HuH-7.5 (cell line): ENCODE results near the gene DGKQ.
"Not testable (repeated sequence)": the region's sequence is repeated elsewhere in the genome, so short reads cannot be mapped to it uniquely, and the experiment has no call there.

Source experiments
- DNase-seq: peaks from one replicate; pipeline ENCODE4 v3.0.0; 2011; ENCODE audit warnings: low spot score

The DGKQ gene

DNA sequence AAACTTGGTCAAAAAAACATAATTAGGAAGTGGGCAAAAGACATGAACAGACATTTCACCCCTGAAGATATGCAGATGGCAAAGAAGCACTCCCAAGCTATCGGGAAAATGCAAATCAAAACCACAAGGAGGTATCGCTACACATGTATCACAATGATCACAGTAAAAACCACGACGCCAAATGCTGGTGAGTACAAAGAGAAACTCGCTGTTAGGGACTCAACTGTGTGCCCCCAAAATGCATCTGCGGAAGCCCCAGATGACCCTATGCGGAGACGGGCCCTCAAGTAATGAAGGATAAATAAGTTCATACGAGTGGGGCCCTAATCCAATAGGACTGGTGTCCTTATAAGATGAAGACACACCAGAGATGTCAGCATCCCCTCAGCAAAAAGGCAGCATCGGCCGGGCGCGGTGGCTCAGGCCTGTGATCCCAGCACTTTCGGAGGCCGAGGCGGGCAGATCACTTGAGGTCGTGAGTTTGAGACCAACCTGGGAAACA is 51.5 kb downstream of the DGKQ start:
- DNase-seq: no peak

DNA sequence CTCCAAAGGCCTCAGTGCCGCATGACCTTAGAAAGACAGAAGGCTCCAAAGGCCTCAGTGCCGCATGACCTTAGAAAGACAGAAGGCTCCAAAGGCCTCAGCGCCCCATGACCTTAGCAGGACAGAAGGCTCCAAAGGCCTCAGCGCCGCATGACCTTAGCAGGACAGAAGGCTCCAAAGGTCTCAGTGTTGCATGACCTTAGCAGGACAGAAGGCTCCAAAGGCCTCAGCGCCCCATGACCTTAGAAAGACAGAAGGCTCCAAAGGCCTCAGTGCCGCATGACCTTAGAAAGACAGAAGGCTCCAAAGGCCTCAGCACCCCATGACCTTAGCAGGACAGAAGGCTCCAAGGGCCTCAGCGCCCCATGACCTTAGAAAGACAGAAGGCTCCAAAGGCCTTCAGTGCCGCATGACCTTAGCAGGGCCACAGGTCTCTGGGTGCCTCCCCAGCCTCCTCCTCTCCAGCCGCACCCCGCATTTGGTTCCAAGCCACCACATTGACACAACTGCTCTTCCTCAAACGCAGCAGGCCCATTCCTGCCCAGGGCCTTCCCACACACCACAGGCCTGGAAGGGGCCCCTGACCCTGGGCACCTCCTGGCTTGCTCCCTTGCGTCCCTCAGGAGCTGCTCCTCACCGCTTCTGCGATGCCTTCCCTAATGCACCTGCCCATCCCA is 54.2 kb downstream of the DGKQ start:
- not testable (repeated sequence) for DNase-seq

DNA sequence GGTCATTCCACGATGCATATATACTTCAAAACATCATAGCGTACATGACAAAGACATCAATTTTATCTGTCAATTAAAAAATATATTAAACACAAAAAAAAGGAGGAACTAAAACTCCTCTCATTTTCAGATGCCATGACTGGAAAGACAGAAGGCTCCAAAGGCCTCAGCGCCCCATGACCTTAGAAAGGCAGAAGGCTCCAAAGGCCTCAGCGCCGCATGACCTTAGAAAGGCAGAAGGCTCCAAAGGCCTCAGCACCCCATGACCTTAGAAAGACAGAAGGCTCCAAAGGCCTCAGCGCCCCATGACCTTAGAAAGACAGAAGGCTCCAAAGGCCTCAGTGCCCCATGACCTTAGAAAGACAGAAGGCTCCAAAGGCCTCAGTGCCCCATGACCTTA is 54.8 kb downstream of the DGKQ start:
- DNase-seq: not testable (repeated sequence)

DNA sequence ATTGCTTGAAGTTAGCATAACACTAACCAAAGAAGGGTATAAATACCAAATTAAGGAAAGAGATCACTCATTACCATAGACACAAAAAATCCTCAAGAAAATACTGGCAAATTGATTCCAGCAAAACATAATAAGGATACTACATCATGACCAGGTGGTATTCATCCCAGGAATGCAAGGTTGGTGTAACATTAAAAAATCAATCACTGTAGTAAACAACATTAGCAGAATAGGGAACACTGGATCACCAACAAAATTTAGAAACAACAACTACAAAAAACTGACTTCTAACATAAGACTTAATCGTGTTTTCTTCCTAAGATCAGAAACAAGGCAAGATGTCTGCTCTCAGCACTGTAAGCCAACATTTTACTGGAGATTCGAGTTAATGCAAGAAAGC is 55.4 kb downstream of the DGKQ start:
- no peak for DNase-seq

DNA sequence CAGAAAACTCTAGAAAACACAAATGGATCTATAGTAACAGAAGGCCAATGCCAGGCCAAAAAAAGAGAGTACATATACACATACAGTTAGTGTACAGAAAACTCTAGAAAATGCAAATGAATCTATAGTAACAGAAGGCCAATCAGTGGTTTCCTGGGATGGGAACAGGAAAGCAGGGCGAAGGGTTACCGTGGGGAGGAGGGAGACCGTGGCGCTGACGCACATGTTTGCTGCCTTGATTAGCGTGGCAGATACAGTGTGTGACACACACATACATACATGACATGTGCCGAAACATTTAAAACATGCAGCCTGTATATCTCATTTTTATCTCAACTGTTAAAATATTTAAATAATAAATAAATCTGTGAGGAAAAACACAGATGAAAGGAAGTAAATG is 55.9 kb downstream of the DGKQ start:
- no peak for DNase-seq

DNA sequence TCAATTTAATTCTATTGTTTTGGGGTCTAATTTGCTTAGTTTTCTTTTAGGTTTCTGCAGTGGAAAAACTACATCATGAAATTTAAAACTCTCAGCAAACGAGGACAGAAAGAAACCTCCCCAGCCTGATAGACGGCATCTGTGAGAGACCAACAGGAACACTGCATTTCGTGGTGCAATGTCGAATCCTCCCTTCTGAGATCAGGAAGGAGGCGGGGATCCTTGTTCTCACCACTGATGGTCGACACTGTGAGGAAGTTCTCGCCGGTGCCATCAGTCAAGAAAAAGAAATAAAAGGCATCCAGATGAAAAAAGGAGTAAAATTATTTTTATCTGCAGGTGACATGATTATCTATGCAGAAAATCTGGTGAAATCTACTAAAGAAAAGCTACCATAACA is 57.8 kb downstream of the DGKQ start:
- no peak for DNase-seq

DNA sequence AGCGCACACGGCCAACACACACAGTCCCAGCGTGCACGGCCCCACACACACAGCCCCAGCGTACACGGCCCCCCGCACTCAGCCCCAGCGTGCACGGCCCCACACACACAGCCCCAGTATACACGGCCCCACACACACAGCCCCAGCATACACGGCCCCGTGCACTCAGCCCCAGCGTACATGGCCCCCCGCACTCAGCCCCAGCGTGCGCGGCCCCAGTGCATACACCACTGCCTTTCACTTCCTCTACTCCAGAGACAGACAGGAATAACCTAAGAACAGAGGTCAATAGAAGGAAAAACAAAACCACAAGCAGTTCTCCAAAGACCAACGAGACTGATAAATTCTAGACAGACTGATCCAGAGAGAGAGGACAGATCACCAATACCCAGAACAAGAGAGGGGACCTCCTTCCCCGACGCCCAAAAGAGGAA is 58.3 kb downstream of the DGKQ start:
- no peak for DNase-seq

DNA sequence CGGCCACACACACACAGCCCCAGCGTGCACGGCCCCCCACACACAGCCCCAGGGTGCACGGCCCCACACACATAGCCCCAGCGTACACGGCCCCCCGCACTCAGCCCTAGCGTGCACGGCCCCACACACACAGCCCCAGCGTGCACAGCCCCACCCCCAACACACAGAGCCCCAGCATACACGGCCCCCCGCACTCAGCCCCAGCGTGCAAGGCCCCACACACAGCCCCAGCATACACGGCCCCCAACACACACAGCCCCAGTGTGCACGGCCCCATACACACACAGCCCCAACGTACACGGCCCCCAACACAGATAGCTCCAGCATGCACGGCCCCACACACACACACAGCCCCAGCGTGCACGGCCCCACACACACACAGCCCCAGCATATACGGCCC is 58.8 kb downstream of the DGKQ start:
- no peak for DNase-seq

DNA sequence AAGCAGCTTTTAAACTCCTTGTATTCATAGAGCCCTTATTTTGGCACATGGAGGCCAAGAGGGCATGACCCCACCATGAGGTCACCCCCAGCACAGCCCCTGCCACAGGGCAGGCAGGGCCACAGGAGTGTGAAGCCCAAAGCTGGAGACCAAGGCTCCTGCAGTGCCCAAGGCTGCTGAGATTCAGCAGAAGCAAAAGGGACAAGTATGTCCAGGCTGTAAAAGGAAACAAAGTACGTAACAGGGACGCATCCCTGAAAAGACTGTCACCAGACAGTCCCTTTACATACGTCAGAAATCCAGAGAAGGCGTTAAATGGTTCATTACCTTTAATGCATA is 60.1 kb downstream of the DGKQ start:
- no peak for DNase-seq

DNA sequence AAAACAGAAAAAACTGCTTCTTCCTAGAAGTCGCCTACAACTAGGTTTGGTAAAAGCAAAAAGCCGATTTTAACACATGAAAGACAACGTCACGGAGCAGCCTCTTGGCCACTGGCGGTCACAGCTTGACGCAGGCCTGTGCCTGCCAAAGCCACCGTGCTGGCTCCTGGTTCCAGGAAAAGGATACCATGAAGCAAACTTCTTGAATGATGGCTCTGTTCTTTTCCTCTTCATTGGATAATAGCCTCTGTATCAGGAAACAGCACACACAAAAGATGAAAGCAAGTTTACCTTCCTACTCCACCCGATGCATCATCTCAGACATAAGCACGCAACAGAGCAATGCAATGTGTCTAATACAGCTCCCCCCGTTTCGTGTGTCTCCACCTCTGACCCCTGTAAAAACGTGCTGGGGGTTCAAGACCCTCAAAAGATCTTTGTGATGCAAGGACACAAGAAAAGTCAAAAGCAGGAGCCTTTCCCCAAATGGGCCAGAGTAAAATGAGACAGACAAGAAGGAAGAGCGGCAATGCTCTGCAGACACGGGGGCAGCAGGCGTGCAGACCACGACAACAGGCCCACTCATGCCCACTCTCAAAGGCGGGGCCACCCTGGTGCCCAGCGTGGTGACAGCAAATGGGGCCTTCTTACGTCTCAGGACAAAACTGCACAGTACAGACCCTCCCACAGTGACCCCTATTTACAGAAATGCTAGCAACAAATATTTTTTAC is 60.7 kb downstream of the DGKQ start:
- no peak for DNase-seq

DNA sequence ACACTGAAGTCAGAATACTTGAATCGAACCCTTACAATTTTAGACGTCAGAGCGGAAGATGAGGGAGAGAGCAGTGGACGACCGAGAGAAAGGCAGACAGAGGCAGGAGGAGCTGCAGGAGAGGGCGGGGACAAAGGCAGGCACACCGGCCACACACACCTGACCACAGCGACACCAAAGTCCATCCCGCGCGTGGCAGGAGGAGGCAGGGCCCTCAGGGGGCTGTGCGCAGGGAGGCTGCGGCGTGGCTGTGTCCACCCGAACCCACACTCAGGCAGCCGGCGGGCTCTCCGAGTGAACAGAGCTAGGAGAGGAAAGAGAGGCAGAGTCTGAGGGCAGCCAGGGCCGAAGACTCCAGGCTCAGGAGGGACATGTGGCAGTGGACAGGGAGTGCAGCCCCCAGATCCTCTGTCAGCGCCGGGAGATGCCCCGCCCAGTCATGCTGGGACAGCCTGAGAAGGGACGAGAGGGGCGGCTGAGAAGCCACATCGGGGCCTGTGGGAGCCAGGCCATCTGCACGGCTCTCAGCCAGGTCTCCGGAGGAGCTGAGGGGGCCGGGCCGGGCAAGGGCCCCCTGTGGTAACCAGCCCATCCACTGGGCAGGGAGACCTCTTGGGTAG is 61.4 kb downstream of the DGKQ start:
- no peak for DNase-seq

DNA sequence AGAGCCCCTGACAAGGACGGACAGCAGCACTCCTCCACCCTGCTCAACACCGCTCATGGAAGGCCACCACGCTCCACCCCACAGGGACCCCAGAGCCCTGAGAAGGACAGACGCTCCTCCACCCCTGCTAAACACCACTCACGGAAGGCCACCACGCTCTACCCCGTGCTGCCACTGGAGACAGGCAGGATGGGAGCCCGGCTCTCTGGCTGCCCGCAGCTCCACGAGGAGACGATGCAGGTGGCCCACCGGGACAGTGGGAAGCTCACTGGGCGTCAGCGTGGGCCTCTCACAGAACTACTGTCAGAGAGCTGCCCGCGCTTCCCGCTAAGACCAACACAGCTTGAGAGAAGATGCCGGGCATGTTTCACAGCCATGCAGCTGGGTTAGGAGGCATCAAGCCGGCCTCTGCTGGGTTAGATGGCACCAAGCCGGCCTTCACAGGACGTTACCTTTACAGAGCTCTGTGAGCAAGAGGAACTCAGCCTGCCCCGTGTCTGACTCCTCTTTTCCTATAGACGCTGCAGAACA is 62.1 kb downstream of the DGKQ start:
- DNase-seq: no peak

DNA sequence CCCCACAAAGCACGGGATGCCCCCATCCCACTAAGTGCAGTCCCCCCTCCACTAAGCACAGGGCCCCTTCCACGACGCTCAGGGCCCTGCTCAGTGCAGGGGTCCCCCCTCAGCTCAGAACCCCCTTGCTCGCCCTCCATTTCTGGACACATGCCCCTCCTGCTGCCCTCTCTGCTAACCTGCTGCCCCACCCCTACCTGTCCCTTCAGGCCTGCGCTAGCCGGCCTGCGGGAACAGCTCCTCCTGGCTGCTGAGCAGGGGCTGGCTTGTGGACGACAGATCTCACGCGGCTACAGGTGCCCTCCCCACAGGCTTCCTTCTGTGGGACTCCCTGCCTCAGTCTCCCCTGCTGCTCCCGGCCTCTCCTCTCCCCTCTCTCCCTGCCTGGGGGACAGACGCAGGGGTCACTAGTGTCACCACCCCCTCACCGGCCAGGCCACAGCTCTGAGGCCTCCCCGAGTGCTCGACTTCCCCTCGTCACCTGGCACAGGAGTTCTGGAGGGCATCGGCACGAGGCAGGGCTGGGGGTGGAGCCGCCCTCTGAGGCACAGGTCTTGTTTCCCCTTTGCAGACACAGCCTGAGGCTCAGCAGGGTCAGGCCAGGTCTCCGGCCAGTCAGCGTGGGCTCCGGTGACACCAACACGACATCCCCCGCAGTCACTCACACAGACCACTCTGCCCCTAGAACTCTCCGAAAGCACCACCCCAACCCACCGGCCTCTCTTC is 62.8 kb downstream of the DGKQ start:
- DNase-seq: no peak

DNA sequence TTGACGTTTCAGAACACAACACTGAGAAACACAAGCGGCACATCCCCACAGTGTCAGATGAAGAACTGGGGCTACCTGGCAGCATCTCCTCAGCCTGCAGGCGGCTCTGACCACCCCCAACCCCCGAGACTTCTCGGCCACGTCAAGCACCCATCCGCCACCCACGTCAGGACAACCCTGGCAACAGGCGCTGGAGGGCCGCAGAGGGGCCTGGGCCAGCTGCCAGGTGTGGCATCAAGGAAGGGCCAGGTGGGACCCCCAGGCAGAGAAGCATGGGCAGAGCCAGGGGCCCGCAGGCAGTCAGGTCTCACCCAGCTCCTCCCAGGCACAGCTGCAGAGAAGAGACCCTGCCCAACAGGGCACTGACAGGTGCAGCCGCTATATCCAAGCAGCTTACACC is 63.5 kb downstream of the DGKQ start:
- DNase-seq: no peak

DNA sequence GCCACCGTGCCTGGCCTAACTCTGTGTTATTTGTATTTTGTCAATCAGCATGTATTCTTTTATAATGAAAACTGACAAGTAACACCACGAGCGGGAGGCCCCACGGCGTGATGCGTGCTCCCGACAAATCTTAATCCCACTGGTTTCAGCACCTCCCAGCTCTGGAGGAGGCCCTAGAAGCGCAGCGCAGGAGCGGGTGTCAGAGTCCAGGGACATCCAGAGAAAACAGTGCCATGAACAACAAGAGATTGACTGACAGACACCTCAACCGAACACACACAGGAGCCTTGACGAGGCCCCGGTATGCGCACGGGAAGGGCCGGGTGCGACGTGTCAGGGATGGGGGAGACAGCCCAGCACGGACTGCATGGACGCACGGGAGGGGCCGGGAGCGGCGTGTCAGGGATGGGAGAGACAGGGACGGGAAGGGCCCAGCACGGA is 64.2 kb downstream of the DGKQ start:
- DNase-seq: no peak
